CD4-positive, alpha-beta T cell treated with Interleukin-6 at 100 ng/mL for 8 hours (primary cell): Measurements from ENCODE around the gene NCKAP5.

Experiments used
- DNase-seq: peaks from one replicate; pipeline ENCODE4 v3.0.0-alpha.2; 2020; ENCODE audit warnings: mixed read lengths, low spot score

NCKAP5 gene

DNA sequence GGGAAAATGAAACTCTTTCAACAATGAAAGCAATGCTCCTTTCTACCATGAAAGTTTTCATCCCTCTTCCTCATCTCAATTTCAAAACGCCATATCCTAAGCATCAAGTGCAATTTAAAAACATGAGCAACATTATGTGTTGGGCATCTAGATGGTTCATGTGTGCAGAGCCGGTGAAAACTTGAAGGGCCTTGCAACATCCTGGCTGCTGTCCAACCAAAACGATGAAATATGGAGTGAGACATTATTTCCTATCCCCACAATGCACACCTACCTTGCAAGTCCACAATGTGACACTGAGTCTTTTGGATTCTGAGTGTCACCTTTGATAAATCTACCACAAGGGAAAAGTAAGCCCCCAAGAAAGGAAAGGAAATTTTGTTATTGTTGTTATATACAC is 110.0 kb downstream of the NCKAP5 start:
- DNase-seq = no peak

DNA sequence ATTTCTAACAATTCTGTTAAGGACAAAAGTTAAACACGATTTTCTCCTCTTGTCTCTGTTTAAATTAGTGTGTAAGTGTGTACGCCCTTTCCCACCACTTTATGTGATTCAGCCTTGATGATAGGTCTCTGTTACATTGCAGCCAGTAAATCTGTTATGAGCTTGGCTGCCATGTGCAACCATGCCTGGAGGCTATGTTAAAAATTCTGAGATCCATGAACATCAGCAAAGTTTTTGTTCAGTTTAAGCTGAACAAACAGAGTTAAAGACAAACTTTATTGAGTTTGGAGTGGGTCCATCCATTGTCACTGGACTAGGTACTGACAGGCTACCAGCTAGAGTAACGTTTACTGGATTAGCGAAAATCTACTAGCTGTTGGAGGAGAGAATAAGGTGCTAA is 110.4 kb downstream of the NCKAP5 start:
- DNase-seq = no peak

DNA sequence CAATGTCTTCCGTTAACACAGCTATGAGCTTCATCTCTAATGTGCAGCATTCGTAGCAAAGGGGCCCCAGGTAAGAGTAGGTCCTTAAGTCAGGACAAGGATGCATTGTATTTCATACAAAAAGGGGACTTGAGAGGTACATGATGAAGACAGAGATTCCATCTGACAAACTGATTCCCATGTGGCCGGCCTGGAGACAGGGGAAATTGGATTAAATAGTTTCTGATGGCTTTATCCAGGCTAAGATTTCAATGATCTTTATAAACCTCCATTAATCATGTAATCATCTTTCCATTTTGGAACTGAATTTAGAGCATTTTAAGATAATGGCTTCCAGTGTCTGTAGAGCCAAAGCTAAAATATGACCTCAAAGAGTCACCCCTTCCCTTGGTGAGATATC is 111.3 kb downstream of the NCKAP5 start:
- no peak for DNase-seq

DNA sequence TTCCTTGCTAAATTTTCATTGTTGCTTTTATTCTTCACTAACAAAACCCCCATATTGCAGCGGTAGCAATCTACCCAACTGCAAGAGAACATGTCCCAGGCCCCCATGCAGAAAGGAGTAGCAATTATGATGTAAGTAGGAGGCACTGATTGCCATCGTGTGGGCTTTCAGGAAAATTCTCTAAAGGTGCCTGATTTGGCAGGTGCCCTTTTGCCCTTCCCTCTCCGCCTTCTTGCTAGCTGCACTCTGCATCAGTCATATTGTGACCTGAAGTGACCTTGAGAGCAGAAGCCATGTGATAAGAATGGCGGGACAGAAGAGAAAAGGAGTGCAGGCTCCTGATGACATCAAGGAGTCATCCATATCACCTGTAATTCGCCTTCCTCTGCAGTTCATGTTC is 112.1 kb downstream of the NCKAP5 start:
- DNase-seq = no peak

DNA sequence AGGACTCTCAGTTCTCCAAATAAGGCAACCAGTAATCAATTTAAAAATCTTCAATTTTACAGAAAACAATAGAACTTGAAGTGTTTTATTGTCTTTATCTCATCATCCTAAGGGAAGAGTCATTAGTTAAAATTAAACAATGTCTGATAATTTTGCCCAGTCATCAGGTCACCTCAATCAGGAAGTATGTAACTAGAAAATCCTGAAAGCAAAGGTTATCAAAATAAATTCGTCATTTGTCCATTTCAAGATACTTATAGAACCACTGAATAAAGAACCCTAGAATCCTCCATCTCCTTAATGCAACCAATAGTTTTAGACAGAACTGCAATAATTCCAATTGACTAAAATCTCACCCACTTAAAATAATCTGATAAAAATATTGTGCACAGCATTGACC is 115.2 kb downstream of the NCKAP5 start:
- no peak for DNase-seq

DNA sequence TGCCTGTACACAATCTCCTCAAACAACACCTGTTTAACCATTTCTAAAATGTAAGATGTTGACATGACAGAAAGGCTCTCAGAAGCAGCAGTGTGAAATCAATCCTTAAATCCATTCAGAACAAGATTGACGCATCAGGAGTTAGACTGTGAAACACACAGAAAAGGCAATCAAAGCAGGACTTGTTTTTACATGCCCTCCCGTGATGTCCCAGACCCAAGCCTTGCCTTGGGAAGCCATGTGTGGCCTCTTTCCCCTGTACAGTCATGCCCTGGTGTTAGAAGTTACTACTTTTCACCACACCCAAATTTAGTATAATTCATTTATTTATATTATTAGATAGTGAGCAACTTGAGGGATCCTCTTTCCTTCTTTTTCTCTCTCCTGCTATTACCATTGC is 115.7 kb downstream of the NCKAP5 start:
- no peak for DNase-seq

DNA sequence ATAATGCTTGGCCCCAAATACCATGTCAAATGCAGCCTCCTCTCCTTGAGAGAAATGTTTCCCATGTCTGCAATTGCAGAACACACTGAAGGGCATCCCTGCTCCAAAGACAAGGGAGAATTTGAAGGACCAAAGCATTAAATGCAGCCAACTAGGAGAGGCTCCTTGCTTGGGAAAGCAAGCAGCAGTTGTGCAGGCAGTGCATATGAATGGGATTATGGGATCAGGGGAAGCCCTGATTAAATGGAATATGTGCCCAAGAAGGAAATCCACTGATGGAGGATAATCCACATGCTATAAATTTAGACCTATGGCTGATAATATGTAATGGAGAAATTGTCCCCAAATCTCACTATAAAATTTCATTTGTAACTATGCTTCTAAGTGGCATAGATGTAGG is 116.1 kb downstream of the NCKAP5 start:
- DNase-seq = no peak

DNA sequence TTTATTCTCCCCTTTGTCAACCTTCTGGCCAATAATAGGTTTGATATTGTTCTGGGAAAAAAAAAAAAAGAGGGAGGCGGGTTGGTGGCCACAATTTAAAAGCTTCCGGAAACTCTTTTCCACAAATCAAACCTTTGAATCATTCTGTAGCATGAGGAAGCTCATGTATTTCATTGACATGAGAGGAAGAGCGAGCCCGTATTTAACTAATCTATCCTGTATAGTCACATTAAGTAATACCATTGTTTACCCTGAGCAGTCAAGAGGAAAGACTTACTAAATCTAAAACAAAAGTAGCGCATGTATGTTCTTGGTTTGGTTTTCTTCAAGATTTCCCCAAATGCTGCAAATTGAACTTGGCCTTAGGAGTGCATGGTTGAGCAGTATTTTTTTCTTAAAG is 120.1 kb downstream of the NCKAP5 start:
- no peak for DNase-seq

DNA sequence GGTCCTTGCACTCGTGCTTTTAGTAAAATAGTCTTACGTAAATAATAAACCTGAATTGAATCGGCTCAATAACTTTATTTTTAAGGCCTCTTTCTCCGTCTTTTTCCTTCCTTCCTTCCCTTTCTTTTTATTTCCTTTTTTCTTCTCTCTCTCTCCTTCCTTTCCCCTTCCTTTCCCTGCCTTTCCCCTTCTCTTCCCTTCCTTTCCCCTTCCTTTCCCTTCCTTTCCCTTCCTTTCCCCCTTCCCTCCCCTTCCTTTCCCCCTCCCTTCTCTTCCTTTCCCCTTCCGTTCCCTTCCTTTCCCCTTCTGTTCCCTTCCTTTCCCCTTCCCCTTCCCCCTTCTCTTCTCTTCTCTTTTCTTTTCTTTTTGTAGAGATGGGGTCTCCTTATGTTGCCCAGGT is 121.0 kb downstream of the NCKAP5 start:
- DNase-seq = no peak

DNA sequence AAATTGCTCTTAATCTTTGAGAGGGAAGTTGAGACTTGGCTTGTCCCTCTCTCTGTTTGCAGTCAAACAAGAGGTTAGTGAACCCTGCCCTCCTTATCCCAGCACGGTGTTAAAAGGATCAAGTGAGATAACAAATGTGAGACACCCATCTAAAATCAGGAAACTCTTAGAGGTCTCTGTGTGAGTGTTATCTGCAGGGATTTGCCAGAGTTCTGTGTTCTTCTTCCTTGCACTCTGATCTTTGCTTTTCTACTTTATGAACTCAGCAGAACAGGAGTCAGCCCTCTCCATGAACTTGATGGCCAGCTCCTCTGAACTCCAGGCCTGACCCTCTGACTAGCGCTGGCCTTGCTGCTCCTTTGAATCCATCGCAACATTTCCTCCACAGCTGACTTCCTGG is 123.8 kb downstream of the NCKAP5 start:
- no peak for DNase-seq

DNA sequence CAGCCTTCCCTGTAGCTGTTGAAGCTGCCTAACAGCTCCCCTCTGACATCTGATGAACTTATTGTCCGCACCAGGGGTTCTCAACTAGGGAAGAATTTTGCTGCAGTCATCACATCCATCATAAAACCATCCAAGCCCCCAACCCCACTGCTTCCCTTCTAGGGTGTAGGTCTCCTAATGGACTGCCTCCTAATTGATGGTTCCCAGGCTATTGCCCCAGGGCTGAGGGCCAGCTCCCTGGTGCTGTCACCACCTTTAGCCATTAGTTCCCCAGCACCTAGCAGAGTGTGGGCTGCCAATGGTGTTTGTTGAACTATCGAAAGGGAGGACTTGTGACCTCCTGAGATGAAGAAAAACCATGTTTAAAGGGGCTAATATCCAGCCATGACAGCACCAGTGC is 125.9 kb downstream of the NCKAP5 start:
- DNase-seq = no peak

DNA sequence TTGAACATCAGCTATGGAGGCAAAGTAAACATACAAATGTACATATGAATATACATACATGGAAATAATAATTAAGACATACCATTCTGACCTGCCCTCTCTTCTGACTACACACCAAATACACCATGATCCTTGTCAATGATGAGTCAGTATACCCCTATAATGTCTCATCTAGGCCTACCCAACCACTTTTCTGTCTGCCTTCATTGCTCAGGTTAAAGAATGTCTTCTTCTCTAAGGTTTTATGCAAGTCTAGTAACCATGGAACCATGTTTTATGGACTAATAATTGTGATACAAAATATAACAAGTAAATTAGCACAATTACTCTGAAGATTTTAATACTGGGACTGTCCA is 128.7 kb downstream of the NCKAP5 start:
- no peak for DNase-seq

DNA sequence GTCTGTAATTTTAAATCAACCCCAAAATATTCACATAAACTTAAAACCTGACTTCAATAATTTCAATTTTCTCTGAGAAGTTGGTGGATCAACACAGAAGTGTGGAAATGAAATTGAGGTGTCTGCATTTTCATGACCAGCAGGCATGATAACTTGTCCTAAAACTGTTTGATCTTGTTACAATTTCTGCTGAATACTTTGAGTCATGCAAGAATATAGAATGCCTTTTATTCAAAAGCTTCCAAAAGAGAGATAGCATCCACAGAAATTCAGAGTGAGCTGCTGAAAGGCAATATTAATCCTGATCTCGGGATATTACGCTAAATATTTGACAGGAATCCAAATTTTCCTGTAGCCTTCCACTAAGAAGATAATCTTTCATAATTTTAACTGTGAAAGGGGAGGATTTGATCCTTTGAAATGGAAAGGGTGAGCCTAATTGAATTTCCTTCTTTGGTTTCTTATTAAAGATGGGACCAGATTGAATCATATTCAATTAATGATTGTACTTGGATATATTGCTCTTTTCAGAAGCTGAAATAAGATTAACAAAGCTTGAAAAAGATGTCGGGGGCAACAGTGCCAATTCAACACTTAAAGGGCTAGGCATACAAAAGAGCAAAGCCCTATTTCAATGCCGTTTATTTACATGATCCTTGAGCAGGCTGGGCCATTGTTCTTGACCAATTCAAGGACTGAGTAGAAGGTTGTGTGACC is 129.3 kb downstream of the NCKAP5 start:
- no peak for DNase-seq

DNA sequence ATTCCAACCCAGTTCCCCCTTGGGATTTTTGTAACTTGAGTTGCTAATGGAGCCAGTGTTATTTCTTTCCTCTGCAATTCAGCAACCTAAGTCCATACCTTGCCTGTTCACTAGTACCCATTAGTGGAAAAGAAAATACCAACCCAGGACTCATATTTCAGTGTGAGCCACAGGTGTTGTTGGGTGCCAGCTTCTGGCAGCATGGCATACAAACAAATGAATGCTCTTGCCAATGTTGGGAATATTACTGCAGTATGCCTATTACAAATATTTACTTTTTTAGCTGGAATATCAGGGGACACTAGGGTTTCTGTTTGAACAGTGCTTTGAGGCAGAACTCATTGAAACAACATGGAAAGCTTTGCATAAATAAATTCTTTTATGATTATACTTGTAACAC is 130.2 kb downstream of the NCKAP5 start:
- DNase-seq = no peak

DNA sequence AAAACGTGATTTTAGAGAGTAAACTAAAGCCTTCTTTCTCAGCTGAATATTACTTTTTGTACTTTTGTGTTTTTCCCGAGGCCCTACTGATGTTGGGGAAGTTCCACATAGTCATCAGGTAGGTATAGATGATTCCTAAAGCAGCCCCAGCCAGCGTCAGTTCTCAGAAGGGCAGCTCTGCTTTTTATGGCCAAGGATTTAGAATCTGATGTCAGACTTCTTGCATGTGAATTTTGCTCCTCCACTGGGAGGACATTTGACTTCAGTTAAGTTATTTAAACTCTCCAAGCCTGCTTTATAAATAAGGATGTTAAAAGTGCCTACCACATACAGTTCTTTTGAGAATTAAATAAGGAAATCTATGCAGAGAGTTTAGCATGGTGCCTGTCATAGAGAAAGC is 130.8 kb downstream of the NCKAP5 start:
- no peak for DNase-seq

DNA sequence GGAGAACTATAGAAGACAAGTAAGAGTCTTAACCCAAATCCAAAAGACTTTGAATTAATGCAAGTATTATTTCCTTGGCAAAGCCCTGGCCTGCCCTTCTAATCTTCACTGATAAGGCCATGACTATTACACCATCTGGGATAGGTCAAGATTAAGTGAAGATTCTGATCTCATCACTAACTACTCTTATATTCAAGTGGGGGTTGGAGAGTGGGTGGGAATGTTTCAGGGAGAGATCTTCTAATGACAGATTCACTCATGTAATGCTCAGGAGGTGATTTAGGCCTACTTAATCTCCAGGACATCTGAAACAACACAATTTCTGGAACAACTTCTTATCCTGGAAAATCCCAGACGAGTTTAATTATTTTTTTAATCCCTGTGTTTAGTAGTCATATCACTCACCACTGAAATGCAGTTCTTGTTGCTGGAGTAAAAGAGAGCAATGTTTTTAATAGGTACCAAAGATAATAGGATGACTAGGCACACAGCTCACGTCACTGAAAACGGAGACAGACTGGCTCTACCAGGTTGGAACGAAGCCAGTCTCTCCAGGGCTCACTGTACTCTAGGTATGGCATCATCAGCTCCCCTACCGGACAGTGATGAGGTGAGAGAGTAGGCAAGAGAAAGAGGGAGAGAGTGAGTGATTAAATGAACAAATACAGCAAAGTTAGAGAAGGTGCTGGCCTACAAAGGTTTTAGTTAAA is 133.1 kb downstream of the NCKAP5 start:
- no peak for DNase-seq

DNA sequence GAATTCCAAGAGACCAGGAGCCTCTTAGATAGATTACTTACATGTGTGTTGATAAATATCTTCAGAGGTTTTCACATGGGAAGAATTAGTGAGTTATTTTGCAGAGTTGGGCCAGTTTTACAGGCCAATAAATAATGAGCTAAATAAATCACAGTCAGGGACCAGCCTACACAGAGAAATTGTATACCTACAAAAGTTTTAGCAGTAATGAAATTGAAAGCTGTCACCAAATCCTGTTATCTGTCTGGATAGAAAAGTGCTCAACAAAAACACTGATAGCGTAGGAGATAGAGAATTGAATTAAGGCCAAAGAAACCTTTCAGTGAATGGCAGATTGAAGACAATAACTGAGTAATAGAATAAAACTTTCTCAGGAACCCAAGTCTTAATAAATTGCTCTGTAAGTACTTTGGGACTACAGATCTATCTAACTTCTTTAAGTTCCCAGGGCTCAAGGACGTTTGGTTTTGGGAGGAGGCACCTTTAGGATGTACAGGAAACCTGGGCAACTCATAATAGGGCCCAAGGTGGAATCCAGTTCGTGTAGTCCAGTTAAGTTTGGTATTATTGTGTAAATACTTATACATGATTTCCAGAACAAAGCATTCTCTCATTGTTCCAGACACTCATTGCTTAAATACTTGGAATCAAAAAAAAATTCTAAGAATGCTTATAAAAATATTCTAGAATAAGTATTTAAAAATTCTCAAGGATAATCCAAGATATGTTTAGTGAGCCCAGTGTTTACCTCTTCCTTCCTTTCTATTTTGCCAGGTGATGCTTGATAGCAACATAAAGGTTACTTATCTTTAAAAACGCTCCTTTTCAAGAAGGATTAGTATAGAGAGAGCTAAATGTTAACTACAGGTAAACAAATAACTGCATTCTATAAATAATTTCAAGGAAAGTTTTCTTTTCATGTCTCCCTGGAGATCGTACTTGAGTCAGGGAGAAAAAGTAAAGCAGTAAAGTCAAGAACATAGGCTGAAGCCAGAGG is 134.5 kb downstream of the NCKAP5 start:
- DNase-seq = no peak

DNA sequence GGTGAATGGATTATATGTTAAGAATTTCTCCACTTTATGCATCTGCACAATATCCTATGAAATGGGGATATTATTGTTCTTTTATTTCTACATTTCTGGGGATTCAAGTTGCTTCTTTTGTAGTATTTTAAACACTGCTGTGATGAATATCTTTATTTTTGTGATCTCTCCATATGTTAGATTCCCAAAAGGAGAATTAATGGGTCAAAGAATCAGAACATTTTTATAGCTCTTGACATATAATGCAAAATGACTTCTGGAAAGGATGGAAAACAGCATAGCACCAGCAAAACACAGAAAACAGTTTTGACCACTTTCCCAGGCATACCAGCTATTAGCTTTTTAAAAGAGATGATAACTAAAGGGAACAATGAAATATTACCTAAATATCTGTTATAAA is 135.5 kb downstream of the NCKAP5 start:
- no peak for DNase-seq

DNA sequence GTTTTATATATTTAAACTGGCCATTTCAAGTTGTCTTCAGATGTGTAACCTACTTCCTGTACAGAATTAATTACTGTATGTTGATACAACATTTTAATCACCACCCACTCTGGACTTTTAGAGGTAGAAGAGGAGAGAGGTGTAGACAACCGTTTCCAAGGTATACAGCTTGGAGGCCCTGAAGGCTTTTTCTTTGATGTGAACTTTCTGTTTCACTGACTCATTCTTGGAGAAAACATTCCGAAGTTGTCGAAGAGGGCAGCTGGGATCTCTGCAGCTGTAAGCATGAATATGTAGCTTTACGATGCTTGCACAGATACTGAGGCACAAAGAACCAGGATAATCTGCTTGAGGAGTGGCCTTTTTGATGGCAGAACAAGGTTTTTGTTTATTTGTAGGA is 137.0 kb downstream of the NCKAP5 start:
- no peak for DNase-seq

DNA sequence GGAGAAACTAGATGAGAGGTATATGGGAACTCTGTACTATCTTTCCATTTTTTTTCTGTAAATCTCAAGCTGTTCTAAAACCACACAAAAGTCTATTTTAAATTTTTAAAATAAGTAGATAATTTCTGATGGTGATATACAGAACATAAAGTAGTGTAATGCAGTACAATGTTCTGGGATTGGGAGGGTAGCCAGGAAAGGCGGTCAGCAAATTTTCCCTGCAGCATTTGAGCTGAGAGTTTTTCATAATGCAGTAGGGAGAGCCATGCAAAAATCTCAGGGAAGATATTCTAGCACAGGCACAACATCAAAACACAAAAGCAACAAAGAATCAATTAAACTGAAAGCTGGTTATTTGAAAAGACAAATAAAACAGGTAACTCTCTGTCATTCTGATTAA is 141.5 kb downstream of the NCKAP5 start:
- DNase-seq = no peak

DNA sequence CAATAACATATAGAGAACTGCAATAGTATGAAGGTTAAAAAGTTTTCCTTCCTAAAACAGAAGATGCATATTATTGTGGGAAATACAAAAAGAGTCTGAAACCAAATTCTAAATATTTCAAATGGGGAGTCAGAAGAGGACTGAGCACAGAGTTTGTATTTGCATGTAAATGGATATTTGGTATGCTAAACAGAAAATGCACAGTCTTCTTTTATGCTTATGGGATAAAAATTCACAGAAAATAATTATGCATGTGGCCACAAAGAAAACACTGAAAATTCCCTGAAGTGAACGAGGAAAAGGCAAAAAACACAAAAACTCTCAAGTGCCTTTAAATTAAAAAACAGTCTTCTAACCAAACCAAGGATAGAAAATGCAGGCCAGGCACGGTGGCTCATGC is 142.7 kb downstream of the NCKAP5 start:
- no peak for DNase-seq

DNA sequence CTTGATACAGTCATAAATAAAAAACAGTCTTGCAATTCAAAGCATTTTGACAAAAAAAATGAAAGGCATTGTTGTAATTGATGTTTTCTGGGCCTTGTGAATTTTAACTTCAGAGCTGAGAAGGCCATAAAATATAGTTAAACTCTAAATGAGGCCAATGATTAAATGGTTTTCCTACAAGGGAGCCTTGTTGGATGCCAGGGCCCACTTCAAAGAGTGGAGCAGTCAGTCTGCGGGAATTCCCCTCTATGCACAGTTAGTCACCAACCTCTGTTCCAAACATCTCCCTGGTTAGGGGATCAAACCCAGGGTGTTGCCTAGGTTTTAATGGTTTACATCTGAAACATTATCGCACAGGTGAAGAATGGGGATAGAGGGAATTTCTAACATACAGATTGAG is 143.4 kb downstream of the NCKAP5 start:
- DNase-seq = no peak

DNA sequence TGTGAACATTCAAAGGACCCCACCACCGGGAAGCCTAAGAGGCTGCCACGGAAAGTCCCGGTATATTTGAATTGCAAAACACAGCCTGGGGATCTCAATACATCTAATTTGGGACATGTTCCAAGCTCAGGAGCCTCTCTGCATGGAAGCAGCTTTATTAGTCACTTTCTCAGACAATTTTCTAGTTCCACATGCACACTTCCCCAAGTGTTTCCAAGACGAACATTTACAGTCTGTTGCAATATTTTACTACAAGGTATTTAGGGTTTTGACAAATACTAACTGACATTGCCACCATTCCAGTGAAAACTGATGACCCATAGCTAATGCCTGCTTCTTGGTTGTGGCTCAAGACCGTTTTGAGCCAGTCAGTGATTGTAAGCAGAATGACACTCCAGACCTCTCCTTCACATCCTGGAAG is 145.3 kb downstream of the NCKAP5 start:
- DNase-seq = no peak
